ENCODE results near the gene CCSER2.
"Not testable (repeated sequence)": the region's sequence is repeated elsewhere in the genome, so short reads cannot be mapped to it uniquely, and the experiment has no call there.

CCSER2 gene

DNA sequence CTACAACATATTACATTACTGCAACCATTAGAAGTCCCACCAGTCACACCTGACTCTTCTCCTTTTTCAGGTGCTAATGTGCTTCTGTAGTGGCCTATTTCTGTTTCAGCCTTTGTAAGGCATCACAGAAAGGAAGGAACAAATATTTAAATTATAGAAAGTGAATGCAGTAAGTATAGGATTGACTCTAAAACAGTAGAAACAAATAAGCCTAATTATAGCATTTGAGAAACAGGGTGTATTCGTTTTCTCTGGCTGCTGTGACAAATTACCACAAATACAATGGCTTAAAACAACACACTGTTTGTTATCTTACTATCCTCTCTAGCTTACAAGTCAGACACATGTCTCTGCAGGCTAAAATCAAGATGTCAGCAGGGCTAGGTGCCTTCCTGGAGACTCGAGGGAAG, 69.4 kb downstream of the CCSER2 start:
- DNase-seq, result no peak

DNA sequence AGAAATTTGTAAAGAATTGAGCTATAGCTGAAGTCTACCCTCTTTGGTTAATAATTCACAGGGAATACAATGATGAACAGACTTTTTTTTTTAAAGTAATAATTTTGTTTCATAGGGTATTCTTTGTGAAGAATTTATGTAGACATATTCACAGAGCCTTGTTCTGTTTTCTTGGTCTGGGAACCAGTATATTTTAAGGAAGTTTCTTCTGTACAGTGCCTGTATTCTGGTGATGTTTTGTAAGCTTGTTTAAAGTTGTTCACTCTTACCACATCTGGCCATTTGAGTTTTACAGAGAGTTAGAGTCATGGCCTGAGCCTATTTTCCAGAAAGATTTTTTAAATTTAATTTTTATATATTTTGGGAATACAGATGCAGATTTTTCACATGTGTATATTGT, 70.3 kb downstream of the CCSER2 start:
- no peak for DNase-seq

DNA sequence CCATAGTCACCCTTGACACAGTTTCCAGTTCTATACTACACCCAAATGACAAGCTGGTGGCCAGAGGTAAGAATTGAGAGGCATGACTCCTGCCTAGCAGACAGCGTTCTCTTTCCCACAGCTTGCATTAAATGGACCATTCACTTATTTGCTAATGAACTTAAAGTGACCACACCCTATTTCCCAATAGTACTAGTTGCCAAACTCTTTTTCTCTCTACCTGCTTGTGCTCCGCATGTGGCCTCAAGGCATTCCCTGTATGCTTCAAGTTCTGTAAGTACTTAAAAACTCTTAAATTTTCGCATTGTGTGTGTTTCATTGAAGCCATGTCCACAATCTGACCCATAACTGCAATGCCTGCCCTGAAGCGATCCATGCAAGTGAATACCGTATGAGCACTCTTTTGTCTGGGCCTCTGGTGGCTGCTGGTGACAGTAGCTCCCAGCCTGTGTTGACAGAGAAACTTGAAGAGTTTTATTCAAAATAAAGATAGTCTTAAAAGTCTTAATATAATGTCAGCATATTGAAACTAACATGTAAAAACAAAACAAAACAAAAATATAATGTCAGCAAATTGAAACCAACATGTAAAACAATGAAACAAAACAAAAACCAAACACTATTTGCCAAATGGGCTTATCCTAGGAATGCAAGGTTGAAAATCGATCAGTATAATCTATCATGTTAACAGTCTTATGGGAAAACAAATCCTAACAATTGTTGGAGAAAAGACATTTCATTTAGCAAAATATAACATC, 73.6 kb downstream of the CCSER2 start:
- DNase-seq, result no peak

DNA sequence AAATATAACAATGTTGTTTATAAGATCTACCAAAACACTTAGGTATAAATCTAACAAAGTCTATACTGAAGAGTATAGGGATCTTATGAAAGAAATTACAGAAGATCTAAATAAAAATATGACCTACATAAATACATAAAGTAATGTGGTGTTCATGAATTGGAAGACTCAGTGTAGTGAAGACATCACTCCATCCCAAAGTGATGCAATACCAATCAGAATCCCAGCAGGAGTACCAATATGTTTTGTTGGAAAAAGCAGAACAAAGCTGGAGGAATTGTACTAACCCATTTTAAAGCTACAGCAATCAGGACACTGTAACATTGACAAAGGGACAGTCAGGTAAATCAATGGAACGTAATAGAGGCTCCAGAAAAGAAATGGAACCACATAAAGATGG, 76.4 kb downstream of the CCSER2 start:
- no peak for DNase-seq

DNA sequence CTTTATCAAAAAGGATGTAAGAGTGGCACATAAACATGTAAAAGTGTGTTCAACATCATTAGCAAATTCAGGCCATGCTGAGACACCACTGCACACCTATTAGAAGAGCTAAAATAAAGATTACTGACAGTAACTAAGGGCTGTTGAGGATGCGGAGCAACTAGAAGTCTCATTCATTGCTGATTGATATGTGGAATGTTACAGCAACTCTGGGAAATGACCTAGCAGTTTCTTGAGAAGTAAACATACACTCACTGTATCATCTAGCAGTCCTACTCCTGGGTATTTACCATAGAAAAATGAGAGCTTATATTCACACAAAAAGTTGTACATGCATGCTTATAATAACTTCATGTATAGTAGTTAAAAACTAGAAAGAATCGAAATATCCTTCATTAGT, 77.3 kb downstream of the CCSER2 start:
- peak; percentile 28 for DNase-seq

DNA sequence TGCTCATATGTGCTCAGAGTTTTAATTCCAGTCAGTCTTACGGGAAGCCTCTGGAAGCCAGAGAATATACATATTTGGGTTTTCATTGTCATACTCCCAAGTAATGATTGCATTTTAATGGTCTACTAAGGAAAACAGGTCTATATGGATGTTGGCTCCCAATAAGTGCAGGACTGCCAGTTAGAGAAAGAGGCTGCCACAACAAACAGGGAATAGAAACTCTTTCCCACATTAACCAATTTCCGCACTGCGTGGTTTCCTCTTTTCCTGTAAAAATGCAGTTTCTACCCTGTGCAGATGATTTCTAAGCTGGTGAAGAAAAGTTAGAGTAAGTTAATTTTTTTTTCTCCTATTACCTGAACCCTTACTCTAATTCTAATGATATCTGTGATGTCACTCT, 78.2 kb downstream of the CCSER2 start:
- no peak for DNase-seq

DNA sequence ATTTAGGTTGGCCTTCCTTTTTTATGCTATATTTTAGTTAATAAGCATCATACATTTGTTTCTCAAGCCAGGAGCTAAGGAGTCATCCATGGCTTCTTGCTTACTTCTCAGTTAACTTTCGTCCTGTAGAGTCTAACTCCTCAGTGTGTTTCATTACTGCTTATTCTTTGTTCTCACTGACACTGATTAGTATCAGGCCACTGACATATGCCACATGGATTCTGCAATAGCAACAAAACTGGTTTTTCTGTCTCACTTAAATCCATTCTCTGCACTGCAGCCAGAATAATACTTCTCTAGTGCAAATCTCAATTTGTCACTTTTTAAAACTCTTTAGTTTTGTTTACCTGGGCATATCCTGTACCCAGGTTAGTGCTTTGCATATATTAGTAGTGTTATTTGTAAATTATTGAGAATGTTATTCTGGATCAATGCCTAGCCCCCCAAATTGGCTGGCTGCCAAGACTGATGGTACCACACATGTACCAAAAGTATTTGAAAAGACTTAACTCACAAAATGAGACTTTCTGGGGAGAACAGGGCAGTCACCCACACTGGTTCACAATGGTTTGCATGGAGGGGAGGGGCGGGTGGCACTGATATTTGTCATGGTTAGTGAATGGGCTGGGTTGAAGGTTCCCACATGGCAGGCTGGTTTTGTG, 79.1 kb downstream of the CCSER2 start:
- DNase-seq, result no peak

DNA sequence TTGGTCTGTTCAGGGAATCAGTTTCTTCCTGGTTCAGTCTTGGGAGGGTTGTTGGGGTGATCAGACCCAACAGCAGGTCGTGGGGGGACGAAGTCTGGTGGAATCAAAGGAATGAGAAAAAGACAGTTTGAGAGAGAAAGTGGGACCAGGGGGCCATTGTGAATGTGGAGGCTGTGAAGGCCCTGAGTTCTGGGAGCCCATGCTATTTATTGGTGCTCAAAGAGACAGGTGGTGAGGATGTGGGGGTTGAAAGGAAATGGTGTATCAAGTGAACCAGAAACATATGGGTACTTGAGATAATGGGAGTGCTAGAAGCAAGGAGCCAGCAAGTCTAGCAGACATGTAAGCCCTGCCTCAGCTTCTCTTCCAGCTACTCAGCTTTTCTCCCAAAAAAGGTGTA, 84.1 kb downstream of the CCSER2 start:
- DNase-seq, result no peak

DNA sequence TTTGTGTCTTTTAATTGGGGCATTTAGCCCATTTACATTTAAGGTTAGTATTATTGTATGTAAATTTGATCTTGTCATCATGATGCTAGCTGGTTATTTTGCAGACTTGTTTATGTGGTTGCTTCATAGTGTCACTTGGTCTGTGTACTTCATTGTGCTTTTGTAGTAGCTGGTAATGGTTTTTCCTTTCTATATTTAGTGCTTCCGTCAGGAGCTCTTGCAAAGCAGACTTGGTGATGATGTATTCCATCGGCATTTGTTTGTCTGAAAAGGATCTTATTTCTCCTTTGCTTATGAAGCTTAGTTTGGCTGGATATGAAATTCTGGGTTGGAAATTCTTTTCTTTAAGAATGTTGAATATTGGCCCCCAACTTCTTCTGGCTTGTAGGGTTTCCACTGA, 85.7 kb downstream of the CCSER2 start:
- not testable (repeated sequence) for DNase-seq

DNA sequence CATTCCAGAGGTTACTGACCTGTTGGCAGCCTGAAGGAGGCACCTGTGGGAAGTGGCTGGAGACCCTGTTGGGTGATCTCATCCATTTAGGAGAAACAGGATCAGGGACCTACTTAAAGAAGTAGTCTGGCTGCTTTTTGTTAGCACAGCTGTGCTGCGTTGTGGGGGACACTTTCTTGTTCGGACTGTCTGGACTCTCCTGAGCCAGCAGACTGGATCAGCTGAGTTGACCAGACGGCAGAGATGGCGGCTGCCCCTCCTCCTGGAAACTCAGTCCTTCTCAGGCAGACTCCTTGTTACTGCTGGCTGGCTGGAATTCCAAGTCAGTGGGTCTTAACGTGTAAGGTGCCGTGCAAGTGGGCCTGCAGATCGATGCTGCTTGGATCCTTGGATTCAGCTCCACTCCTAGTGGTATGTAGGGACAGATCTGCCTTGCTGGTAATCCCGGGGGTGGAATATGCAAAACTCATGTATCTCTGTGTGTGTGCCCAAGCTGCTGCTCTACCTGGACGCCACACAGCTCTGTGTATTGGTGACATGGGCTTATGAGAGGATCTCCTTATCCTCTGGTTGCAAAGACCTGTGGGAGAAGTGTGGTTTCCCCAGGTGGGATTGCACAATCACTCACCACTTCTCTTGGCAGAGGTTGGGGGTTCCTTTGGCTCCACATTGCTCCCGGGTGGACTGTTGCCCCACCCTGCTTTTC, 87.3 kb downstream of the CCSER2 start:
- no peak for DNase-seq

DNA sequence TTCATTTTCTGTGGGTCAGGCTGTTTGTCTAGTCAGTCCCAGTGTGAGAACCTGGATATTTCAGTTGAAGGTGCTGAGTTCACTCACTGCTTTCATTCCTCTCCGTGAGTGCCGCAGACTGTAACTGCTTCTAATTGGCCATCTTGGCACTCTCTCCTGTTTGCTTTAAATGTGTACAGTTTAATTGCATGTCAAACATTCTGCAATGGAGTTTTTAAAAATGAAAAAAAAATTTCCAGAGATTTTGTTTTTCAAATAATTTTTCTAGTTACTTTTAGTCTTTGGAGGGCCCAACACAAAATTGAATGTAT, 87.8 kb downstream of the CCSER2 start:
- no peak for DNase-seq

DNA sequence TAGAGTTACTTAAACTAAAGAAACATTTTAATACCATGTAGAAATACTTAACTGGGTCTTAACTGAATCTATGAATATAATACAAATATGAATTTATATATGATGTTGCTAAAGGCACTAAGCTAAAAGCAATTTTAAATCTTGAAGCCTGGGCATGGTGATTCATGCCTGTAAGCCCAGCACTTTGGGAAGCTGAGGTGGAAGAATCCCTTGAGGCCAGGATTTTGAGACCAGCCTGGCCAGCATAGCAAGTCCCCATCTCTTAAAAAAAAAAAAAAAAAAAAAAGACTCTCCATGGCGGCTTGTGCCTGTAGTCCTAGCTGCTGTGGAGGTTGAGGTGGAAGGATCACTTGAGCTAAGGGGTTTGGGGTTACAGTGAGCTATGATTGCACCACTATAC, 95.3 kb downstream of the CCSER2 start:
- no peak for DNase-seq

DNA sequence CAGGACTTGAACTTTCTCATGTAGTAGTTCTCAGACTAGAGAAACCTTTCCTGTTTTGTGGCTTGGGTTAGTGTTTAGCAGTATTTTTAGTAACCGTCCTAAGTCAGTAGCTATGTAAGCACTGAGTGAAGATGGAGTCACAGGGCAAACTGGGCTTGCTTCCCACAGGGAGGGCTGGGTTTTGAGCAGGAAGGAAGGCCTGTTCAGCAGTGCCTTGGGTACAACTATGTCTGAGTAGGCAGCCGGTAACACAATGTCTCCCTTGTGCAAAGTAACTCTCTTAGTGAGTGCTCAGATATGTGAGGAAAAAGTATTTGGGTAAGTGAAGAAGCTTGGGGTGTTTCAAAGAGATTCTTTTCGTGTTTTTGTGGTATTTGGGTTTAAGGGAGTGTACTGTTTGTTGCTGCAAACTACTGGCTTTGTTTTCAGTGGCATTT, 96.4 kb downstream of the CCSER2 start:
- DNase-seq, result peak; percentile 44

DNA sequence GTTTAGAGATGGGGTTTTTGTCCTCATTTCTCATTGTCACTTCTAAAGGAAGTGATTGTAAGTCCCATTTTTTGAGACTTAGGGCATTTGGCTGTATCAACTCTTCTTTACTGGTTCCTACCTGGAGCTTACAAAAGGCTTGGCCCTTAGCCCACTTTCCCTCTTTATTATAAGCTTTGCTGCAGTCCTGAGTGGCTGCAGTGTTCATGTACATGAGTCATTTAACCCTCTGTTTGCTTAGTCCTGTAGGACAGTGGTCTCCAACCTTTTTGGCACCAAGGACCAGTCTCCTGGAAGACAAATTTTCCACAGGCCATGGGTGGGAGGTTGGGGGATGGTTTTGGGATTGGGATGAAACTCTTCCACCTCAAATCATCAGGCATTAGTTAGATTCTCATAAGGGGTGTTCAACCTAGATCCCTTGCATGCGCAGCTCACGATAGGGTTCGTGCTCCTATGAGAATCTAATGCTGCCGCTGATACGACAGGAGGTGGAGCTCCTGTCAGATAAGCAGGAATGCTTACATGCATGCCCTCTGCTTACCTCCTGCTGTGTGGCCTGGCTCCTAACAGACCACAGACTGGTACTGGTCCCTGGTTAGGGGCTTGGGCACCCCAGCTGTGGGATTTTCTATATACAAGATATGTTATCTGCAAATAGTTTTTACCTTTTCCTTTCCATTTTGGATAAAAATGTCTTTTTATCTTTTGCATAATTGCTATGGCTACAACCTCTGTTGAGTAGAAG, 99.7 kb downstream of the CCSER2 start:
- DNase-seq, result no peak

DNA sequence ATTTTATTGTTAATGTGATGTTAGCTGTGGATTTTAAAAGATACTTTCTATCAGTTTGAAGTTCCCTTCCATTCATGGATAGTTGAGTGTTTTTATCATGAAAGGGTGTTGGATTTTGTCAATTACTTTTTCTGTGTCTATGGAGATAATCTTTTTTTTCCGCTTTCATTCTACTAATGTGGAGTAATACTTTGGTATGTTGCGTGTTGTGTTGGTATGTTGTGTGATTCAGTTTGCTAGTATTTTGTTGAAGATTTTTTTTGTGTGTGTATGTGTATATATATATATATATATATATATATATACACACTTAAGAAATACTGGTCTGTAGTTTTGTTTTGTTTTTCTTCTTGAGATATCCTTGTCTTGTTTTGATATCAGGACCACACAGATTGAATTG, 100.3 kb downstream of the CCSER2 start:
- no peak for DNase-seq

DNA sequence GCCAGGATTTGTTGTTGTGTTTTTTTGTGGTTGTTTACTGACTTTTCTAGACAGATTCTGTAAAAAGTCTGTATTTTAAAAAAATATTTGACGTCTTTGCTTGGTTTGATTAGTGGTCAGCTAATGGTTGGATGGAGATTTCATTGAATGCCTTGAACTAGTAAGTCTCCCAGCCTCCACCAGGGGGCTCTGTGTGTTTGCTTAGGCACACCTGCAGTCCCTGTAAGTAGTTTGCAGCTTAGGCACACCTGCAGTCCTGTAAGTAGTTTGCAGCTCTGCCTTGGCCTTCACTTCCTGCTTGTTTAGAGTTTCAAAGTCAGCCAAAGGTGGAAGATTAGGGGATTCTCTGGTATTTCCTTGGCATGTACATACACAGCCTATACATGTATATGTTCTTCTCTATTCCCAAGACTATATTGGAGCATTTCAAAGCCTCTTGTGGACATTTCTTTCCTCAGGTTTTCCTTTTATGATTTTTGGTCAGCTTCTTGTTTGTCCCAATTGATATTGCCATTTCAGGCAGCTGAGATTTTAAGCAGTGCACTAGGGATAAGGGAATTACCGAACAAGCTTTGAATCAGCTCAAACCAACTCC, 101.6 kb downstream of the CCSER2 start:
- peak; percentile 74 for DNase-seq

DNA sequence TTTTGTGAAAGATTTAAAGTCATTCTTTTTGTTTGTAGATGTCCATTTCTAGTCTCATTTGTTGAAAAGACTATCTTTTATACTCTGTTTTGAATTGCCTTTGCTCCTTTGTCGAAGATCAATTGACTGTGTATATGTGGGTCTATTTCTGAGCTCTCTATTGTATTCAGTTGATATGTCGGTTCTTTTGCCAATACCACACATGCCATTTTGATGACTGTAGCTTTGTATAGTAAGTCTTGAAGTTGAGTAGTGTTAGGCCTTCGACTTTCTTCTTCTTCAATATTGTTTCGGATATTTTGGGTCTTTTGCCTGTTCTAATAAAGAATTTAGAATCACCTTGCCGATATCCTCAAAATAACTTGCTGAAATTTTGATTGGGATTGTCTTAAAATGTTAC, 104.5 kb downstream of the CCSER2 start:
- no peak for DNase-seq

DNA sequence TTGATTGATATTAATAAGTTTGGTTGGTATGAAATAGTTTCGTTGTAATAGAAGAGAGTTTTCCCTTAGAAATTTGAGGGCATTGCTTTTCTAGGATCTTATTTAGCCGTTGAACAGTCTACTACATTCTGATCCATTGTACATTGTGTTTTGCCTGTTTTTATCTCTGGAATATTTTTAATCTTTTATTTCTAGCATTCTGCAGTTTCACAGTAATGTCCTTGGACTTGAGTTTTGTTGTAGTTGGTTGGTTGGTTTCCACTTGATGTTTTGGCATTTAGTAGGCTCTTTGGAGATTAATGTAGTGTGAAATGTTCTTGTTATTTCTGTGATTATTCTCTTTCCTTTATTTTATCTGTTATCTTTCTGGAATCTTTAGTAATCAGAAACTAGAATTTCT, 112.4 kb downstream of the CCSER2 start:
- DNase-seq, result no peak

DNA sequence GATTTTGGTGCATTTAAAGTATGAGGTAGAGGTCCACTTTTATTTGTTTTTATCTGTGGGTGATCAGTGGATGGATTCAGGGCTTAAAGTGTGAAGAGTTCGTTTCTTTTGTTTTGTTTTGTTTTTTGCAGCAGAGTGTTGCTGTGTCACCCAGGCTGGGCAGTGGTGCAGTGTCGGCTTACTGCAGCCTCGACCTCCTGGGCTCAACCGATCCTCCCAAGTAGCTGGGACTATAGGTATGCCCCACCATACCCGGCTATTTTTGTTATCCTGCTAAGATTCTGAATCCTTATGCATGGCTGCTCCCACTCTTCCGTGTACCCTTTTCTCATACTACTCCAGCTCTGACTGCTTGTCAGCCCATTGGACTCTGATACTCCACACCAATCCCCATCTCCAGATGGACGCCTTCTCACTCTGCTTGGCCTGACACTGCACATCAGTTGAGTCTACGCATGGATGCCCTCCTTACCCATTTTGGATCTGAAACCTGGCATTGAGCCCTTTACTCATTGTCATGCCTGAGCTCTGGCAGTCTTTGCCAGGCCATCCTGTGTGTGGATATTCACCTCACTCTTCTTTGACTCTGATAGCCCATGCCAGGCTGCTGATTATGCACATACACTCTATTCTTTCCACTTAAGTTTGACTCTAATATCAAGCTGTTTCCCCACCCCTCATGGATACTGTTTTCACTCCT, 119.5 kb downstream of the CCSER2 start:
- DNase-seq, result no peak

DNA sequence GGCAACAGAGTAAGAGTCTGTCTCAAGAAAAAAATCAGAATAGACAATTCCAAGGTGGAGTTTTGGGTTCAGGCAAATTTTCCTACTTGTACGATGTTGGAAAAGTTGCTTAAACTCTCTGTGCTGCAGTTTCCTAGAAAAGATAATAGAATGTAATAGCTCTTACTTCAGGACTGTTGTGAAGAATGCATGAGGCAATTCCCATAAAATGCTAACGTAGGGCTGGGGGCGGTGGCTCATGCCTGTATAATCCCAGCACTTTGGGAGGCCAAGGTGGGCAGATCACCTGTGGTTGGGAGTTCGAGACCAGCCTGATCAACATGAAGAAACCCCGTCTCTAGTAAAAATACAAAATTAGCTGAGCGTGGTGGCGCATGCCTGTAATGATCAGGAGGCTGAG, 121.0 kb downstream of the CCSER2 start:
- DNase-seq, result not testable (repeated sequence)

DNA sequence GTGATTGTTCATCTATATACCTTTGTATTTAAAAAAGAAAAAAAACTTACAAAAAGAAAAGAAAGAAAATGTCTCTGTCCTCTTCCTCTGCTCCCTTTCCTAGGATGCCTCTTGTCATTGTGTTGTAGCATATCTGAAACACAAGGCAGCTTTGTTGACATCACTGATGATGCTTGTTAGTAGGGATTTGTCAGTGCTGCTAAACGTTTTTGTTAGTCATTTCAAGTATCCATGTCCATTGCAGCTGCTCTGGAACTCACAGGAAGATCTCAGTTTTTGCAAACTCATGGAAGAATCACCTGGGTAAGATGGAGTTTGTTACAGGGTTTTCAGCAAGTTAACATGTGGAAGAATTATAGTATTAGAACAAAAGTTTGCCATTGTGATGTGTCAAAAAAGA, 123.6 kb downstream of the CCSER2 start:
- DNase-seq, result peak; percentile 1

DNA sequence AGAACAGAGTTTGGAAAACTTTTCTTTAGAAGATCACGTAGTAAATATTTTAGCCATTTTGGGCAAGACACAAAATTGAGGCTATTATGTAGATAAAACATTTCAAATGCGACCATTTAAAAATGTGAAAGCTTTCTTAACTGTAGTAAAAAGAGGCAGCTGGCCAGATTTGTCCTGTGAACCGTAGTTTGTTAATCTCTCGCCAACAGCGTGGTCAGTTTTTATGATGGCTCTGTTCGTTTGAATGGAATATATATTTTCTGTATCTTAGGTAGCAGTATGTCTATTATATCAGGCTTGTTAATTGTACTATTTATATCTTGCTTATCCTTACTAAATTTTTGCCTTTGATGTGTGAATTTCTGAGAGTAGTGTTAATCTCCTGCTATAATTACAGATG, 124.9 kb downstream of the CCSER2 start:
- DNase-seq, result no peak

DNA sequence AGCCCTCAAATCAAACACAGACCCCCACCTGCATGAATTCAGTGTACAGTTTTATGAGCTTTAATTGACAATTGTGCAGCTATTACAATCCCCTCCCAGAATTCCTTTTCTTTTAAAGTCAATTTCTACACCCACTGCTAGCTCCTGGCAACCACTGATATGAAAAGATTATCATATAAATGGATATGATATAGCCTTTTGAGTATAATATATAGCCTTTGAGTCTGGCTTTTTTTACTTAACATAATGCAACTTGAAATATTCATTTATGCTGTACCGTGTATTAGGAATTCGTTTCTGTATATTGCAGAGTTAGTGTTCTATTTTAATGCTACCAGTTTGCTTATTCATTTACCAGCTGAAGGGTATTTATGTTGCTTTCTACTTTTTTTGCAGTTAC, 127.7 kb downstream of the CCSER2 start:
- no peak for DNase-seq
